Body of pancreas (tissue), 4 donors: ENCODE results near the gene PAQR8.

Experiments
- POLR2A ChIP-seq, 3 donors: fragments of 450-650 bp; IDR thresholded peaks; one replicate each; pipeline ENCODE4 v1.6.1; 2016; ENCODE audit warnings: antibody characterized with exemption in 3 of 3, mild to moderate bottlenecking in 2 of 3
- TF ChIP-seq, protein P1 (sequence below), 7 experiments: fragments of 450-650 bp in 4 of 7; fragments of 200-600 bp in 3 of 7; sonication (generic) in 3 of 7; IDR thresholded peaks; one replicate each; pipeline ENCODE4 v1.5.1; 2016 to 2019; ENCODE audit warnings: antibody characterized with exemption in 7 of 7

DNA sequence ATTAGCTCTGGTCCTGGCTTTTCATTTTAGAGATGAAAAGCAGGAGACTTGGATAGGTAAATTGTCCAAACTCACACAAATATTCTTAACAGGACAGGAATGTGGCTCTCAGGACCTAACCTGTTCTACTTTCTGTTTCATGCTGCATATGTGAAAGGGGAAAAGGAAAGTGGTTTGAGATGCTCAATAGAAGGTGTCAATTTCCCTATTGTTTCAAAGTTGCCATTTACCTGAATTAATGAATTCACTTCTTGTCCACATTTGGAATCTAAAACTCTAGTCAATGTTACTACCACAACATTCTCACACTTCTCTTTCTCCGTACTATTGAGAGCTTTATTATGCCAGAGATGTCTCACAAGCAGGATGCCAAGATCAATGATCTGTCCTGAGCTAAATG, 53.4 kb downstream of the PAQR8 start:
- TF ChIP-seq, protein P1, sequence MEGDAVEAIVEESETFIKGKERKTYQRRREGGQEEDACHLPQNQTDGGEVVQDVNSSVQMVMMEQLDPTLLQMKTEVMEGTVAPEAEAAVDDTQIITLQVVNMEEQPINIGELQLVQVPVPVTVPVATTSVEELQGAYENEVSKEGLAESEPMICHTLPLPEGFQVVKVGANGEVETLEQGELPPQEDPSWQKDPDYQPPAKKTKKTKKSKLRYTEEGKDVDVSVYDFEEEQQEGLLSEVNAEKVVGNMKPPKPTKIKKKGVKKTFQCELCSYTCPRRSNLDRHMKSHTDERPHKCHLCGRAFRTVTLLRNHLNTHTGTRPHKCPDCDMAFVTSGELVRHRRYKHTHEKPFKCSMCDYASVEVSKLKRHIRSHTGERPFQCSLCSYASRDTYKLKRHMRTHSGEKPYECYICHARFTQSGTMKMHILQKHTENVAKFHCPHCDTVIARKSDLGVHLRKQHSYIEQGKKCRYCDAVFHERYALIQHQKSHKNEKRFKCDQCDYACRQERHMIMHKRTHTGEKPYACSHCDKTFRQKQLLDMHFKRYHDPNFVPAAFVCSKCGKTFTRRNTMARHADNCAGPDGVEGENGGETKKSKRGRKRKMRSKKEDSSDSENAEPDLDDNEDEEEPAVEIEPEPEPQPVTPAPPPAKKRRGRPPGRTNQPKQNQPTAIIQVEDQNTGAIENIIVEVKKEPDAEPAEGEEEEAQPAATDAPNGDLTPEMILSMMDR (IDR thresholded peaks at IDR 0.05), result no peak
- no peak for TF ChIP-seq POLR2A (IDR thresholded peaks at IDR 0.05)
